Type B pancreatic cell (in vitro differentiated cells): Measurements from ENCODE around the gene STXBP6. TPM values are rescaled to one million over a fixed set of nuclear protein-coding genes. Genes with fewer than 3 reads are reported as not detected.

Experiments
- DNase-seq: peaks from one replicate; pipeline ENCODE4 v3.0.0; 2021; ENCODE audit warnings: mixed read lengths; ENCODE audit not compliant: unreplicated experiment; ENCODE audit errors: extremely low spot score
- H3K27ac Mint-ChIP-seq: 2 replicates; pipeline ENCODE4 v1.8.0; 2021; ENCODE audit warnings: mild to moderate bottlenecking, mixed read lengths
- H3K27me3 Mint-ChIP-seq: 2 replicates; pipeline ENCODE4 v1.8.0; 2021; ENCODE audit warnings: mixed read lengths
- H3K36me3 Mint-ChIP-seq: 2 replicates; pipeline ENCODE4 v1.8.0; 2021; ENCODE audit warnings: mixed read lengths
- H3K4me1 Mint-ChIP-seq: one replicate; pipeline ENCODE4 v1.8.0; 2021; ENCODE audit warnings: mixed read lengths; ENCODE audit not compliant: unreplicated experiment
- H3K4me3 Mint-ChIP-seq: 2 replicates; pipeline ENCODE4 v1.8.0; 2021; ENCODE audit warnings: mild to moderate bottlenecking, mixed read lengths
- H3K9me3 Mint-ChIP-seq: 2 replicates; pipeline ENCODE4 v1.8.0; 2021; ENCODE audit warnings: mixed read lengths
- total RNA-seq: library from RNA; stranded (reverse); gene quantifications from 2 replicates; pipeline ENCODE4 v1.2.1, GENCODE V29; 2021; ENCODE audit warnings: low replicate concordance
- TF ChIP-seq, protein P1 (sequence below): fragments of 200-600 bp; sonication (generic); conservative IDR thresholded peaks from 2 replicates; pipeline ENCODE4 v1.5.0; 2021; ENCODE audit warnings: antibody characterized with exemption, mild to moderate bottlenecking

The STXBP6 gene
- total RNA-seq, 1 donor from 2014 or later: 17.0 TPM

DNA sequence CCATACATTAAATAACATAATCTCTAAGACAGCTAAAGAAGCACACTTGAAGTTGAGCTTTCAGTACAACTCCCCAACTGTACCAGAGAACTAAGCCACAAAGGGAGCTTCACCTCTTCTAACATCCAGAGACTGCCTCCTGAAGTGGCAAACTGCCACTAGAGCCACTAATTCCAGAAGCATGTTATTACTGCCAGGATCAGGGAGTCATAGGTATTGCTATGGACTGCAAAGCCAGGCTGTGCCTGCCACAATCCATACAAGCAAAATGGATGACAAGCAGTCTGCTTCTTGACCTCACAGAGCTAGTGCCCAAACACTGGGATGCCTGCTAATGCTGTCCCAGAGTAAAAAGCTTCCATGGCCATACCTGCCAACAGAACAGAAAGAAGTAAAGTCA lies 160.1 kb downstream of the STXBP6 start:
- Mint-ChIP-seq H3K27me3 (no peaks in the 10 kb centered on the region), H3K36me3 (peaks cover 17% of the 10 kb centered on the region), H3K4me3 (no peak overlapping the region), H3K4me1 (peaks cover 4% of the 10 kb centered on the region), H3K9me3 (peaks cover 13% of the 10 kb centered on the region), H3K27ac (no peak overlapping the region)
- TF ChIP-seq, protein P1, sequence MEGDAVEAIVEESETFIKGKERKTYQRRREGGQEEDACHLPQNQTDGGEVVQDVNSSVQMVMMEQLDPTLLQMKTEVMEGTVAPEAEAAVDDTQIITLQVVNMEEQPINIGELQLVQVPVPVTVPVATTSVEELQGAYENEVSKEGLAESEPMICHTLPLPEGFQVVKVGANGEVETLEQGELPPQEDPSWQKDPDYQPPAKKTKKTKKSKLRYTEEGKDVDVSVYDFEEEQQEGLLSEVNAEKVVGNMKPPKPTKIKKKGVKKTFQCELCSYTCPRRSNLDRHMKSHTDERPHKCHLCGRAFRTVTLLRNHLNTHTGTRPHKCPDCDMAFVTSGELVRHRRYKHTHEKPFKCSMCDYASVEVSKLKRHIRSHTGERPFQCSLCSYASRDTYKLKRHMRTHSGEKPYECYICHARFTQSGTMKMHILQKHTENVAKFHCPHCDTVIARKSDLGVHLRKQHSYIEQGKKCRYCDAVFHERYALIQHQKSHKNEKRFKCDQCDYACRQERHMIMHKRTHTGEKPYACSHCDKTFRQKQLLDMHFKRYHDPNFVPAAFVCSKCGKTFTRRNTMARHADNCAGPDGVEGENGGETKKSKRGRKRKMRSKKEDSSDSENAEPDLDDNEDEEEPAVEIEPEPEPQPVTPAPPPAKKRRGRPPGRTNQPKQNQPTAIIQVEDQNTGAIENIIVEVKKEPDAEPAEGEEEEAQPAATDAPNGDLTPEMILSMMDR: no peak
- DNase-seq: no peak

DNA sequence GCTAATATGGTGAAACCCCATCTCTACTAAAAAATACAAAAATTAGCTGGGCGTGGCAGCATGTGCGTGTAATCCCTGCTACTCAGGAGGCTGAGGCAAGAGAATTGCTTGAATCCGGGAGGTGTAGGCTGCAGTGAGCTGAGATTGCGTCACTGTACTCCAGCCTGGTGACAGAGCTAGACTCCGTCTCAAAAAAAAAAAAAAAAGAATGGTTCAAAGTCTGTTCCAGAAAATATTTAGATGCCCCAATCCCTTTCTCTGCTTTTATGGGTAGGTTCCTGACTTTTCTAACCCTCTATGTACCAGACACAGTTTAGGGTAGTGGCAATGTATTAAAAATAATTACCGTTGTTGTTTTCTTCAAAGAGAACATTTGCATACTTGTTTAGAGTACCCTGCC lies 161.4 kb downstream of the STXBP6 start:
- H3K27ac Mint-ChIP-seq: no peak overlapping the region
- no peaks in the 10 kb centered on the region for H3K27me3 Mint-ChIP-seq
- TF ChIP-seq, protein P1: no peak
- no peak overlapping the region for H3K4me3 Mint-ChIP-seq
- DNase-seq: no peak
- peaks cover 4% of the 10 kb centered on the region for H3K4me1 Mint-ChIP-seq
- peaks cover 17% of the 10 kb centered on the region for H3K36me3 Mint-ChIP-seq
- peaks cover 13% of the 10 kb centered on the region for H3K9me3 Mint-ChIP-seq

DNA sequence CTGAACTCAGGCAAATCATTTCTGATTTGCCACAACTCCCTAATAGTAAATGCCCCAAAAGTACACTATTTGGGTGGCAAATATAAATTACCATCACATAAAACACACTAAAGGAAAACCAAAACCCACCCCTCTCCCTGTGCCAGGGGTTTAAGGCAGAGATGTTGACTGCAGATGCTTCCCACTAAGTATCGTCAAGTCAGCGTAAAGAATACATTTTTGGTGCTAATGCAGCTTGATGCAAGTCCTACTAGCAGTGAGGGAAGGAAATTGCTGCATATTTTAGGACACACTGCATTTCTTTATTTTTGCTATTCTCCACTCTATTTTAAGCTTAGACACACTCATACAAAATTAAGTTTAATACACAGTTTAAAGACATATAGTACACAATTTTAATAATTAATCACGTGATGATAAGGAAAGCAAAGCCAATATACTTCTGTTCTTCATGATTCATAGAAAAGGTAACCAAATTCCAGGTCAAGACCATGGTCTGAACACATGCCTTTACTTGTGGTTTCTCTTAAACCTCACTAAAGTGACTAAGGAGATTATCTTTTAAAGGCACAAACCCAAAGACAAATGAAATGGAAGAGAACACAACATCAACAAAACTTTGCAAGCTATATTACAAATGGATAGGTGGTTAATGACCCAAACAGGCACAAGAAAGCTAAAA lies 162.2 kb downstream of the STXBP6 start:
- Mint-ChIP-seq H3K27me3 (no peaks in the 10 kb centered on the region), H3K4me3 (no peak overlapping the region), H3K27ac (no peak overlapping the region), H3K4me1 (peaks cover 4% of the 10 kb centered on the region), H3K36me3 (peaks cover 17% of the 10 kb centered on the region), H3K9me3 (peaks cover 13% of the 10 kb centered on the region)
- TF ChIP-seq, protein P1: no peak
- no peak for DNase-seq

DNA sequence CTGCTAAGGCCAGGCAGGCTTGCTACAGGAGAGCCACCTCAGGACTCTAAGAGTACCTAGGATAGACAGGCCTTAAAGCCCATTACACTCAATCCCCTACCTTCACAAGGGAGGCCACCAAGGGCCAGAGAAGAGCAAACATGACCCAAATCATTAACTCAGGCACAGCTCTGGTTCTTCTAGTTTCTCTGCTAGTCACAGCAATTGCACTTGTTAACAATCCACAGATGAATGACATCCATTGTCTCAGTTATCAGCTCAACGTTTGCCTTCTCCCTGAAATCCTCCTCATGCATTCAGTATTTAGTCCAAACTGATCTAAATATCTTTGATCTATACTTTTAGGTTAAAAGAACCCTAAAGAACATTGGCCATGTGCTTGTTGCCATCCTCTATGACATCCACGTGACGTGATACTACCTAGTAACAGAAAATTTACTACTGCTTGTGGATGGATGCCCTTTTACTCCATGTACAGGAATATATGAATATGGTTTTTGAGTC lies 164.5 kb downstream of the STXBP6 start:
- H3K9me3 Mint-ChIP-seq: peaks cover 13% of the 10 kb centered on the region
- peaks cover 14% of the 10 kb centered on the region for H3K36me3 Mint-ChIP-seq
- peaks cover 8% of the 10 kb centered on the region for H3K4me1 Mint-ChIP-seq
- DNase-seq: no peak
- H3K27ac Mint-ChIP-seq: no peak overlapping the region
- H3K27me3 Mint-ChIP-seq: no peaks in the 10 kb centered on the region
- no peak overlapping the region for H3K4me3 Mint-ChIP-seq
- TF ChIP-seq, protein P1: no peak

DNA sequence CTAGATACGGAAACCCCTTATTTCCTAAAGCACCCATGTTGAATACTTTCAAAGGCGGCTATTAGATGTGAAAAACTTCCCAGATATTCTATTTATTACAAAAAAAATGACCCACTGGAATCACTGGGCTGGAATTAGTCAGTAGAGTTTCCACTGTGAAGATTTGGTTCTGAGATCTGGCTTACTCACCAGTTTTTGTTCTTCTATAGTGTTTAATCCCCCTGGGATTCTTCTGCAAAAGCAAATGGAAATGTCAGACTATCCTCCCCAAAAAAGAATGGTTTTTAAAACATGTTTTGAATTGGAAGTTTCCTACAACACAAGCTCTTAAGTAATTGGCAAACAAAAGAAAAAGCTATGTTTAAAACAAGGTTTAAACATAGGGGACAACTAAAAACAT lies 166.4 kb downstream of the STXBP6 start:
- peaks cover 9% of the 10 kb centered on the region for H3K4me1 Mint-ChIP-seq
- no peaks in the 10 kb centered on the region for H3K27me3 Mint-ChIP-seq
- no peaks in the 10 kb centered on the region for H3K36me3 Mint-ChIP-seq
- peaks cover 13% of the 10 kb centered on the region for H3K9me3 Mint-ChIP-seq
- no peak overlapping the region for H3K27ac Mint-ChIP-seq
- TF ChIP-seq, protein P1: no peak
- H3K4me3 Mint-ChIP-seq: no peak overlapping the region
- DNase-seq: no peak
